CD4-positive, alpha-beta T cell treated with Interleukin-1 beta for 1 hour (primary cell): Measurements from ENCODE around the gene SPIB.
A peak's percentile ranks its signal among the peaks of the same experiment; 100 is the strongest.

Source experiments
- DNase-seq, 2 donors: peaks; one replicate each; pipeline ENCODE4 v3.0.0-alpha.2; 2020 to 2022

The SPIB gene

GRCh38 chr19:50476224-50476906 is 57.6 kb downstream of the SPIB start, which contains the start of the genes EMC10 and GARIN5A:
EMC10 (plus strand) TSS chr19:50476507; CDS start chr19:50476545, 38 bp downstream.
GARIN5A (minus strand) TSS chr19:50476848; CDS start chr19:50476388, 460 bp downstream.
- peak; percentile 97 for DNase-seq

GRCh38 chr19:50476907-50477238 is 58.1 kb downstream of the SPIB start:
- DNase-seq = no peak

GRCh38 chr19:50477751-50478515 is 59.2 kb downstream of the SPIB start:
- DNase-seq = no peak

GRCh38 chr19:50478901-50479715 is 60.4 kb downstream of the SPIB start:
- peak in 1 of 2 donors; percentile 18 for DNase-seq

GRCh38 chr19:50479761-50480251 is 61.1 kb downstream of the SPIB start:
- no peak for DNase-seq

- DNase-seq = no peak
Observed at GRCh38 chr19:50480281-50481111, 61.8 kb downstream of the SPIB start.
